Kidney (tissue), 14 donors: ENCODE measurements around the gene AMPH. TPM values are rescaled to one million over a fixed set of nuclear protein-coding genes. Genes with fewer than 3 reads are reported as not detected.
A peak's percentile ranks its signal among the peaks of the same experiment; 100 is the strongest.

Experiments
- DNase-seq, 5 donors: peaks; one replicate each; pipeline ENCODE4 v3.0.0-alpha.2; 2013 to 2020
- FAIRE-seq: peaks from 2 replicates; lab custom pipeline; 2012; peaks lifted over from hg19 to GRCh38; lab: Jason Lieb, UNC
- H3K27ac ChIP-seq, 2 donors: one replicate each; pipeline ENCODE4 v1.7.0; 2013; ENCODE audit warnings: low read depth in 2 of 2, low read length in 2 of 2, inconsistent platforms in 1 of 2
- H3K27me3 ChIP-seq: one replicate; pipeline ENCODE4 v1.7.1; 2013; ENCODE audit warnings: low read length, inconsistent platforms; ENCODE audit not compliant: control insufficient read depth, insufficient read depth
- H3K36me3 ChIP-seq, 3 donors: one replicate each; pipeline versions ENCODE4 v1.7.0 to v1.7.1; 2013; ENCODE audit warnings: low read length in 3 of 3, control low read depth in 1 of 3, inconsistent platforms in 1 of 3; ENCODE audit not compliant: insufficient read depth in 3 of 3, control insufficient read depth in 2 of 3
- H3K4me1 ChIP-seq, 3 donors: one replicate each; pipeline versions ENCODE4 v1.7.0 to v1.7.1; 2013; ENCODE audit warnings: low read length in 3 of 3, inconsistent platforms in 1 of 3, low read depth in 1 of 3; ENCODE audit not compliant: control insufficient read depth in 2 of 3, insufficient read depth in 2 of 3
- H3K4me3 ChIP-seq, 3 donors: one replicate each; pipeline versions ENCODE4 v1.7.0 to v1.8.1; 2013; ENCODE audit warnings: low read length in 3 of 3, control low read depth in 1 of 3, inconsistent platforms in 1 of 3
- H3K9ac ChIP-seq, 3 donors: one replicate each; pipeline versions ENCODE4 v1.7.0 to v1.7.1; 2013; ENCODE audit warnings: low read length in 3 of 3, control low read depth in 1 of 3, inconsistent platforms in 1 of 3
- H3K9me3 ChIP-seq, 3 donors: one replicate each; pipeline versions ENCODE4 v1.7.0 to v1.7.1; 2013; ENCODE audit warnings: low read length in 3 of 3, control low read depth in 1 of 3, inconsistent platforms in 1 of 3; ENCODE audit not compliant: control insufficient read depth in 2 of 3, insufficient read depth in 1 of 3
- CTCF ChIP-seq: IDR thresholded peaks from 3 replicates; pipeline ENCODE4 v1.5.1; 2012; ENCODE audit warnings: mild to moderate bottlenecking, moderate library complexity, borderline replicate concordance; ENCODE audit not compliant: insufficient read depth; ENCODE audit errors: extremely low read depth
- intact Hi-C: fragments of 100-400 bp; cut with DNase I; formaldehyde crosslinking; loops from one replicate; pipeline ENCODE4 v1.11.1; 2022
- polyA plus RNA-seq: library from polyadenylated mRNA; stranded (reverse); fragments of 350-450 nt; fragmentation: Illumina TruSeq; extraction: RNeasy Lipid Tissue Mini Kit (QIAGEN cat#74804); gene quantifications from one replicate; pipeline ENCODE4 v1.2.3, GENCODE V29; 2014; ENCODE audit warnings: low read depth, low replicate concordance; ENCODE audit not compliant: insufficient read depth
- total RNA-seq: library from RNA; stranded (reverse); fragmentation: NEBNext Ultra II Directional; extraction: Animal tissue kit (Norgen Biotek cat#: 25700); gene quantifications from one replicate; pipeline ENCODE4 v1.2.1, GENCODE V29; 2021
- donor health status: control.
- donor health status: control.
- donor health status: control.
- donor health status: control.
- donor health status: control.
- donor health status: DM: yes; HTN: yes; CAD: no.
- donor health status: Normal renal cell carcinoma (clear cell type).

The AMPH gene
- total and polyA plus RNA-seq, 2 donors from 2014 or later = 1.2 to 1.4 TPM

- no peak for FAIRE-seq
- intact Hi-C loops = no loop called here
Measured at GRCh38 chr7:38664972-38665371, 33.8 kb upstream of the AMPH start.

DNA sequence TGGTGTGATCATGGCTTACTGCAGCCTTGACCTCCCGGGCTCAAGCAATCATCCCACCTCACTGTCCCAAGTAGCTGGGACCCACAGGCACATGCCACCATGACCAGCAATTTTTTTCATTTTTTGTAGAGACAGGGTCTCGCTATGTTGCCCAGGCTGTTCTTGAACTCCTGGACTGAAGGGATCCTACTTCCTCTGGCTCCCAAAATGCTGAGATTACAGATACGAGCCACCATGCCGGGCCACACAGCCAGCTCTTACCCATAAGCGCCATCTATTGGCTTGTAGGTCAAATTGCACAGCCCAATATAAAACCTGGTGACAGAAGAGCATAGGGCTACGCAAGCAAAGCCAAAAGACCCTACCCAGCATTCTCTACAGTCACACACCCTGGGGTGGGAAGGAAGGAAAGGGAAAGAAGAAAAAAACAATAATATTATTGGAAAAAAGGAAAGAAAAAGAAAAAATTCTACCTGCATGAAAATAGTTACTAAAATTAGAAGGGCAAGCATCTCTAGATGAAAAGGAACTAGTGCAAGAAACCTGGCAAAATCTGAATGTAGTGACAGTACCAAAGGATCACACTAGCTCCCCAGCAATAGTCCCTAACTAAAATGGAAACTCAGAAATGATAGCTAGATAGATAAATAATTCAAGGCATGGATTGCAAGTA is 29.4 kb upstream of the AMPH start:
- peak in 1 of 5 donors; percentile 22 for DNase-seq
- H3K4me3 ChIP-seq = no peak overlapping the region
- no peaks in the 10 kb centered on the region for H3K4me1 ChIP-seq
- no peaks in the 10 kb centered on the region for H3K9me3 ChIP-seq
- intact Hi-C loops = no loop called here
- H3K27ac ChIP-seq = no peak overlapping the region
- H3K27me3 ChIP-seq = no peaks in the 10 kb centered on the region
- TF ChIP-seq CTCF = peak; percentile 54
- H3K9ac ChIP-seq = no peak overlapping the region
- H3K36me3 ChIP-seq = no peaks in the 10 kb centered on the region
- FAIRE-seq = no peak

More at GRCh38 chr7:38664972-38665371, 33.8 kb upstream of the AMPH start:
- Histone ChIP-seq H3K36me3 (no peaks in the 10 kb centered on the region), H3K27ac (no peak overlapping the region), H3K27me3 (no peaks in the 10 kb centered on the region), H3K9me3 (no peaks in the 10 kb centered on the region), H3K9ac (no peak overlapping the region), H3K4me3 (no peak overlapping the region), H3K4me1 (no peaks in the 10 kb centered on the region)
- no peak for TF ChIP-seq CTCF
- no peak for DNase-seq

- H3K9me3 ChIP-seq = no peaks in the 10 kb centered on the region
- H3K27me3 ChIP-seq = no peaks in the 10 kb centered on the region
- H3K27ac ChIP-seq = no peak overlapping the region
- DNase-seq (no peak), FAIRE-seq (no peak)
- intact Hi-C loops = no loop called here
- no peaks in the 10 kb centered on the region for H3K36me3 ChIP-seq
- no peak overlapping the region for H3K9ac ChIP-seq
- no peak overlapping the region for H3K4me3 ChIP-seq
- H3K4me1 ChIP-seq = no peaks in the 10 kb centered on the region
- no peak for TF ChIP-seq CTCF
Measured at GRCh38 chr7:38659931-38660330, 28.8 kb upstream of the AMPH start.
